Measurements from ENCODE around the gene HIVEP3.

HIVEP3 gene

GRCh38 chr1:41485605-41486004 lies 433.1 kb downstream of the HIVEP3 start:
- H3K4me3 ChIP-seq (ENCODE audit: low read depth, low read length) = no peak overlapping the region
- TF ChIP-seq CTCF (IDR thresholded peaks at IDR 0.05; ENCODE audit: low read depth, low read length) = no peak

GRCh38 chr1:41484402-41485241 lies 434.1 kb downstream of the HIVEP3 start, which contains the start of gene EDN2:
Gene EDN2 (minus strand): TSS chr1:41484683. CDS start chr1:41484601, 82 bp downstream.
- no peak within 1 kb of the TSS for H3K4me3 ChIP-seq (ENCODE audit: low read depth, low read length)

GRCh38 chr1:41483960-41484401 lies 434.7 kb downstream of the HIVEP3 start:
- TF ChIP-seq CTCF (IDR thresholded peaks at IDR 0.05; ENCODE audit: low read depth, low read length) = no peak
- no peak overlapping the region for H3K4me3 ChIP-seq (ENCODE audit: low read depth, low read length)

More at GRCh38 chr1:41484402-41485241, 434.1 kb downstream of the HIVEP3 start, which contains the start of gene EDN2:
- no peak for TF ChIP-seq CTCF (IDR thresholded peaks at IDR 0.05; ENCODE audit: low read depth, low read length)

- H3K4me3 ChIP-seq (ENCODE audit: low read depth, low read length) = no peak overlapping the region
- TF ChIP-seq CTCF (IDR thresholded peaks at IDR 0.05; ENCODE audit: low read depth, low read length) = no peak
Observed at GRCh38 chr1:41483001-41483850, 435.5 kb downstream of the HIVEP3 start.

- no peak for TF ChIP-seq CTCF (IDR thresholded peaks at IDR 0.05; ENCODE audit: low read depth, low read length)
- no peak overlapping the region for H3K4me3 ChIP-seq (ENCODE audit: low read depth, low read length)
Observed at GRCh38 chr1:41482001-41482765, 436.5 kb downstream of the HIVEP3 start.

GRCh38 chr1:41481109-41481775 lies 437.5 kb downstream of the HIVEP3 start:
- H3K4me3 ChIP-seq (ENCODE audit: low read depth, low read length) = no peak overlapping the region
- TF ChIP-seq CTCF (IDR thresholded peaks at IDR 0.05; ENCODE audit: low read depth, low read length) = no peak

Measured in WI38 (cell line).